MM.1S (cell line): ENCODE data around the gene PRKG1.

Source experiments
- EZH2 ChIP-seq: fragments of 300-600 bp; sonication (generic); optimal IDR thresholded peaks from 2 replicates; pipeline ENCODE3; 2017; ENCODE audit warnings: low read depth, mild to moderate bottlenecking, antibody characterized with exemption, low read length, mixed read lengths
- TF ChIP-seq, protein P1 (sequence below): fragments of 300-600 bp; sonication (generic); IDR thresholded peaks from 2 replicates; pipeline ENCODE4 v1.5.1; 2016; ENCODE audit warnings: antibody characterized with exemption, low read length, mixed read lengths

DNA sequence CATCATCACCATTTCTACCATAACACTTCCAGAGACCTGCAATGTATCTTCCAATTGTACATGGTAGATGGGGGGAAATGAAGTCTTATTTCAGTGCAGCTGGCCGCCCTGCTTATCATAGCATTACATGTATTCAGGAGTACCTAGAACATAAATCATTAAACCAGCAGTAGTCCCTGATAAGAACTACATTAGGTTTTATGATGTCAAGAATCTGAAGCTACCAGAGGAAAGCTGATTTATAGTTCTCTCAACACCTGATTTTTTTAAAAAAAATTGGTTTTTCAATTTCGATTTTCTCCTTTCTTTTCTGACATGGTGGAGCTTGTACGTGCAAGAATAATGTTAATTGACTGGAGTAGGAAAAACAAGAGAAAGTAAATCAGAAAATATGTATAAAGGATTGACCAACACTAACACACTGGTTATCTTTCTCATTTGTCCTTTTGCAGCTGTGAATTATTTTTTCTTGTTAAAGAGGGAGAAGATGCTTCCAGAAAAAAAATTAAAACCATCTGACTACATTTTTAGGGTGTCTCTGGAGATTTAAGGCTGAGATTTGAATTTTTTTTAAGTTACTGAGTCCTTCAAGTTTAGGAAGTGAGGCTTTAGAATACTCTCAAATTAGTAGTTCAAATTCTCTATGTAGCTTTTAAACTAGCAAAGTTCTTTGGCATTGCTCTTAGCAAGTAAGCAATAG, 566.0 kb downstream of the PRKG1 start:
- TF ChIP-seq, protein P1, sequence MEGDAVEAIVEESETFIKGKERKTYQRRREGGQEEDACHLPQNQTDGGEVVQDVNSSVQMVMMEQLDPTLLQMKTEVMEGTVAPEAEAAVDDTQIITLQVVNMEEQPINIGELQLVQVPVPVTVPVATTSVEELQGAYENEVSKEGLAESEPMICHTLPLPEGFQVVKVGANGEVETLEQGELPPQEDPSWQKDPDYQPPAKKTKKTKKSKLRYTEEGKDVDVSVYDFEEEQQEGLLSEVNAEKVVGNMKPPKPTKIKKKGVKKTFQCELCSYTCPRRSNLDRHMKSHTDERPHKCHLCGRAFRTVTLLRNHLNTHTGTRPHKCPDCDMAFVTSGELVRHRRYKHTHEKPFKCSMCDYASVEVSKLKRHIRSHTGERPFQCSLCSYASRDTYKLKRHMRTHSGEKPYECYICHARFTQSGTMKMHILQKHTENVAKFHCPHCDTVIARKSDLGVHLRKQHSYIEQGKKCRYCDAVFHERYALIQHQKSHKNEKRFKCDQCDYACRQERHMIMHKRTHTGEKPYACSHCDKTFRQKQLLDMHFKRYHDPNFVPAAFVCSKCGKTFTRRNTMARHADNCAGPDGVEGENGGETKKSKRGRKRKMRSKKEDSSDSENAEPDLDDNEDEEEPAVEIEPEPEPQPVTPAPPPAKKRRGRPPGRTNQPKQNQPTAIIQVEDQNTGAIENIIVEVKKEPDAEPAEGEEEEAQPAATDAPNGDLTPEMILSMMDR = no peak
- TF ChIP-seq EZH2 = no peak
